SK-N-SH treated with all-trans-retinoic acid at 6 μM for 48 hours (cell line): ENCODE measurements around the gene TMIE.

Experiments
- ARNTL ChIP-seq: fragments of 450-650 bp; formaldehyde crosslinking; IDR thresholded peaks from 2 replicates; pipeline ENCODE4 v1.5.0; 2020; ENCODE audit warnings: low read depth, mild to moderate bottlenecking, moderate library complexity, borderline replicate concordance
- CREB5 ChIP-seq: fragments of 250-450 bp; sonication (Bioruptor Pico); IDR thresholded peaks from 2 replicates; pipeline ENCODE4 v1.5.1; 2020; ENCODE audit warnings: low read depth, mild to moderate bottlenecking, moderate library complexity
- CSRNP3 ChIP-seq: fragments of 250-450 bp; sonication (Bioruptor Pico); IDR thresholded peaks from 2 replicates; pipeline ENCODE4 v1.5.1; 2021; ENCODE audit warnings: mild to moderate bottlenecking, moderate library complexity
- ESRRG ChIP-seq: fragments of 250-450 bp; sonication (Bioruptor Pico); IDR thresholded peaks from 2 replicates; pipeline ENCODE4 v1.6.1; 2021; ENCODE audit warnings: mild to moderate bottlenecking
- OSR1 ChIP-seq: fragments of 250-450 bp; sonication (Bioruptor Pico); IDR thresholded peaks from 2 replicates; pipeline ENCODE4 v1.8.0; 2022; ENCODE audit warnings: moderate library complexity, mild to moderate bottlenecking, inconsistent platforms
- PATZ1 ChIP-seq: fragments of 250-450 bp; sonication (Bioruptor Pico); IDR thresholded peaks from 2 replicates; pipeline ENCODE4 v1.8.0; 2020; ENCODE audit warnings: mild to moderate bottlenecking, moderate library complexity, borderline replicate concordance
- PPARA ChIP-seq: fragments of 250-450 bp; sonication (Bioruptor Pico); IDR thresholded peaks from 2 replicates; pipeline ENCODE4 v1.5.0; 2020; ENCODE audit warnings: mild to moderate bottlenecking, borderline replicate concordance
- RARB ChIP-seq: fragments of 250-450 bp; sonication (Bioruptor Pico); IDR thresholded peaks from 2 replicates; pipeline ENCODE4 v1.8.0; 2021; ENCODE audit warnings: mild to moderate bottlenecking, moderate library complexity
- SNAI2 ChIP-seq: fragments of 250-450 bp; sonication (Bioruptor Pico); IDR thresholded peaks from 2 replicates; pipeline ENCODE4 v1.5.0; 2020; ENCODE audit warnings: mild to moderate bottlenecking, moderate library complexity
- TCF4 ChIP-seq: fragments of 250-450 bp; sonication (Bioruptor Pico); IDR thresholded peaks from 2 replicates; pipeline ENCODE4 v1.8.0; 2021; ENCODE audit warnings: mild to moderate bottlenecking, moderate library complexity, borderline replicate concordance
- TOX ChIP-seq: fragments of 250-450 bp; sonication (Bioruptor Pico); IDR thresholded peaks from 2 replicates; pipeline ENCODE4 v1.8.0; 2021; ENCODE audit warnings: mild to moderate bottlenecking, moderate library complexity, borderline replicate concordance
- TSHZ2 ChIP-seq: fragments of 250-450 bp; sonication (Bioruptor Pico); IDR thresholded peaks from 2 replicates; pipeline ENCODE4 v1.5.0; 2020; ENCODE audit warnings: mild to moderate bottlenecking, moderate library complexity
- ZC3H10 ChIP-seq: fragments of 250-450 bp; sonication (Bioruptor Pico); IDR thresholded peaks from 2 replicates; pipeline ENCODE4 v1.5.1; 2021; ENCODE audit warnings: mild to moderate bottlenecking, moderate library complexity
- ZNF565 ChIP-seq: fragments of 450-650 bp; formaldehyde crosslinking; conservative IDR thresholded peaks from 2 replicates; pipeline ENCODE4 v1.5.0; 2020; ENCODE audit warnings: low read depth, mild to moderate bottlenecking, moderate library complexity

GRCh38 chr3:46678280-46678679 is 22.9 kb upstream of the TMIE start:
- TF ChIP-seq PATZ1 (CRISPR knock-in tag) (no peak), ZNF565 (CRISPR knock-in tag) (no peak), TOX (CRISPR knock-in tag) (no peak), TSHZ2 (CRISPR knock-in tag) (no peak), ZC3H10 (CRISPR knock-in tag) (no peak), TCF4 (CRISPR knock-in tag) (no peak), CSRNP3 (no peak), RARB (CRISPR knock-in tag) (no peak), PPARA (no peak), SNAI2 (CRISPR knock-in tag) (no peak), CREB5 (no peak), OSR1 (CRISPR knock-in tag) (no peak), ESRRG (CRISPR knock-in tag) (no peak), ARNTL (no peak)
